Measurements from ENCODE around the gene XIRP2. TPM values are rescaled to one million over a fixed set of nuclear protein-coding genes. Genes with fewer than 3 reads are reported as not detected.

Gene XIRP2
- total RNA-seq, 1 donor from 2014 or later, result not detected

DNA sequence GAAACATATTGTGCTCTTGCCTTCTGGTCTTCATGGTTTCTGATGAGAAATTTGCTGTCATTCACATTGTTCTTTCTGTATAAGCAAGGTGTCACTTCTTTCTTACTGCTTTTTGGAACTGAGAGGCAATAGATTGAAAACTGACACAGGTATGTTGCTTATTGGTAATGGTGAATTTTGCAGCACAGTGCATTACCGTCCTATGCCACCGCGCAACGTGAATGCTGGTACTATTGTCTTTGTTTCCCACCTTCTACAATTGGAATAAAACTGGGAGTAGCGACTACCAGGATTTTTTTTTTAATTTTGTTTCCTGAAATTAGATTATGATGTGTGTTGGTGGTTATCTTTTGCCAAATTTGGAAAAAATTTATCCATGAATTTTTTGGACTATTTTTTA lies 11.4 kb downstream of the XIRP2 start:
- H3F3A ChIP-seq (ENCODE audit: low read depth), result no peaks in the 10 kb centered on the region
- Mint-ChIP-seq H3K27me3 (ENCODE audit: insufficient read depth, low read depth) (peaks cover 4% of the 10 kb centered on the region), H3K36me3 (no peaks in the 10 kb centered on the region), H3K4me3 (no peak overlapping the region), H3K27ac (no peak overlapping the region), H3K9me3 (no peaks in the 10 kb centered on the region), H3K4me1 (no peaks in the 10 kb centered on the region)
- no peak overlapping the region for H2AFZ ChIP-seq (replicated peaks)
- no peaks in the 10 kb centered on the region for H3K36me3 ChIP-seq
- H3K9ac ChIP-seq, result no peak overlapping the region
- no peaks in the 10 kb centered on the region for H3K79me2 ChIP-seq (ENCODE audit: low read depth)
- H3K27ac ChIP-seq, result no peak overlapping the region
- DNase-seq (ENCODE audit: low spot score), result no peak
- no peaks in the 10 kb centered on the region for H4K20me1 ChIP-seq (ENCODE audit: low read depth)
- no peak overlapping the region for H3K4me3 ChIP-seq
- H3K4me1 ChIP-seq, result no peaks in the 10 kb centered on the region
- no peaks in the 10 kb centered on the region for H3K9me3 ChIP-seq (ENCODE audit: low read depth)
- TF ChIP-seq EZH2 (IDR thresholded peaks at IDR 0.05) (no peak), EZH2phosphoT487 (IDR thresholded peaks at IDR 0.05) (no peak)
- TF ChIP-seq, protein P1, sequence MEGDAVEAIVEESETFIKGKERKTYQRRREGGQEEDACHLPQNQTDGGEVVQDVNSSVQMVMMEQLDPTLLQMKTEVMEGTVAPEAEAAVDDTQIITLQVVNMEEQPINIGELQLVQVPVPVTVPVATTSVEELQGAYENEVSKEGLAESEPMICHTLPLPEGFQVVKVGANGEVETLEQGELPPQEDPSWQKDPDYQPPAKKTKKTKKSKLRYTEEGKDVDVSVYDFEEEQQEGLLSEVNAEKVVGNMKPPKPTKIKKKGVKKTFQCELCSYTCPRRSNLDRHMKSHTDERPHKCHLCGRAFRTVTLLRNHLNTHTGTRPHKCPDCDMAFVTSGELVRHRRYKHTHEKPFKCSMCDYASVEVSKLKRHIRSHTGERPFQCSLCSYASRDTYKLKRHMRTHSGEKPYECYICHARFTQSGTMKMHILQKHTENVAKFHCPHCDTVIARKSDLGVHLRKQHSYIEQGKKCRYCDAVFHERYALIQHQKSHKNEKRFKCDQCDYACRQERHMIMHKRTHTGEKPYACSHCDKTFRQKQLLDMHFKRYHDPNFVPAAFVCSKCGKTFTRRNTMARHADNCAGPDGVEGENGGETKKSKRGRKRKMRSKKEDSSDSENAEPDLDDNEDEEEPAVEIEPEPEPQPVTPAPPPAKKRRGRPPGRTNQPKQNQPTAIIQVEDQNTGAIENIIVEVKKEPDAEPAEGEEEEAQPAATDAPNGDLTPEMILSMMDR (IDR thresholded peaks at IDR 0.05), result peak; percentile 13
- H3K4me2 ChIP-seq, result no peak overlapping the region
- no peaks in the 10 kb centered on the region for H3K27me3 ChIP-seq

DNA sequence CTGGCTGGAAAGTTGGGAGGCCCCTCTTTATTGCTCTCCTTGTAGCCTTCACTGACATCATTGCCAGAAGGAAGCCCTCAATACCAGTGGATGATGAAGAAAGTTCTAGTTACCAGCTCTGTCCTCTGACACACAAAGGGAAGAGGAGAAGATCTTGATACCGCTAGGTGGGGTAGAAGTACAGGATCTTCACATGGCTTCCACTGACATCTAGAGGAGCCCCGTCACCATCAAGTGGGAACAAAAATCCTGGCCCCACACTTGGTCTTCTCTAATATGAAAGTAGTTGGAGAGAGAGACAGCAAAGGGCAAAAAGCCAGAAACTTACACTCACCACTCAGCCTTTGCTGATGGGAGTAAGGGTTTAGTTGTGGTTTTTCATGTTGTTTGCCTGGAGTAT lies 12.4 kb downstream of the XIRP2 start:
- TF ChIP-seq EZH2 (IDR thresholded peaks at IDR 0.05) (no peak), EZH2phosphoT487 (IDR thresholded peaks at IDR 0.05) (no peak)
- TF ChIP-seq, protein P1 (IDR thresholded peaks at IDR 0.05), result peak; percentile 56
- H4K20me1 ChIP-seq (ENCODE audit: low read depth), result no peaks in the 10 kb centered on the region
- no peak overlapping the region for H3K4me2 ChIP-seq
- no peaks in the 10 kb centered on the region for H3K4me1 Mint-ChIP-seq
- no peaks in the 10 kb centered on the region for H3K36me3 Mint-ChIP-seq
- H3K9ac ChIP-seq, result no peak overlapping the region
- H3K4me3 Mint-ChIP-seq, result no peak overlapping the region
- H3K36me3 ChIP-seq, result no peaks in the 10 kb centered on the region
- no peaks in the 10 kb centered on the region for H3K9me3 ChIP-seq (ENCODE audit: low read depth)
- no peak overlapping the region for H3K27ac ChIP-seq
- no peaks in the 10 kb centered on the region for H3K79me2 ChIP-seq (ENCODE audit: low read depth)
- no peaks in the 10 kb centered on the region for H3K27me3 ChIP-seq
- peak; percentile 64 for DNase-seq (ENCODE audit: low spot score)
- no peaks in the 10 kb centered on the region for H3K4me1 ChIP-seq
- H3K4me3 ChIP-seq, result no peak overlapping the region
- H3K9me3 Mint-ChIP-seq, result no peaks in the 10 kb centered on the region
- H3K27ac Mint-ChIP-seq, result no peak overlapping the region
- H3K27me3 Mint-ChIP-seq (ENCODE audit: insufficient read depth, low read depth), result peaks cover 2% of the 10 kb centered on the region
- H3F3A ChIP-seq (ENCODE audit: low read depth), result no peaks in the 10 kb centered on the region
- no peak overlapping the region for H2AFZ ChIP-seq (replicated peaks)

DNA sequence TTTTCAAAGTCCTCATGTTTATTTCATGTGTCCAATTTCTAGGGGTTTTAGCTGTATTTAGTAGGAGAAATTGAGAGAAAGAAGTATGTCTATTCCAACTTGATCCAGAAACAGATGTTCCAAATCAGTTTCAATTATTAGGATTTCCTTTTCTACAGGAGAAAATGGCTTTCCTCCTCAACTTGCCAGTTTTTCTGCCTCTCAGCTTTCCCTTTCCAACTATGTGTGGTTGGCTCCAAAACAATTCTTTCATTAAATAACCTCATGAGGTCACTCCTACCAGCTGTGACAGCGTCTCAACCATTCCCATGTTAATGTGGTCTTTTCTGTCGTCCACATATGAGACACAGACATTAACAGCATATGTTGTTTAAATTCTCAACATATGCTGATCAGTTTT lies 13.1 kb downstream of the XIRP2 start:
- H3K27me3 ChIP-seq, result no peaks in the 10 kb centered on the region
- H3K36me3 Mint-ChIP-seq, result no peaks in the 10 kb centered on the region
- TF ChIP-seq EZH2phosphoT487 (IDR thresholded peaks at IDR 0.05) (no peak), EZH2 (IDR thresholded peaks at IDR 0.05) (no peak)
- TF ChIP-seq, protein P1 (IDR thresholded peaks at IDR 0.05), result no peak
- H3K4me3 ChIP-seq, result no peak overlapping the region
- H3K9me3 Mint-ChIP-seq, result no peaks in the 10 kb centered on the region
- no peak overlapping the region for H3K27ac ChIP-seq
- no peaks in the 10 kb centered on the region for H3K9me3 ChIP-seq (ENCODE audit: low read depth)
- DNase-seq (ENCODE audit: low spot score), result no peak
- H3K4me1 Mint-ChIP-seq, result no peaks in the 10 kb centered on the region
- no peaks in the 10 kb centered on the region for H3K36me3 ChIP-seq
- no peaks in the 10 kb centered on the region for H3K4me1 ChIP-seq
- H3K27ac Mint-ChIP-seq, result no peak overlapping the region
- H2AFZ ChIP-seq (replicated peaks), result no peak overlapping the region
- H4K20me1 ChIP-seq (ENCODE audit: low read depth), result no peaks in the 10 kb centered on the region
- H3K4me3 Mint-ChIP-seq, result no peak overlapping the region
- no peaks in the 10 kb centered on the region for H3F3A ChIP-seq (ENCODE audit: low read depth)
- H3K9ac ChIP-seq, result no peak overlapping the region
- H3K79me2 ChIP-seq (ENCODE audit: low read depth), result no peaks in the 10 kb centered on the region
- H3K27me3 Mint-ChIP-seq (ENCODE audit: insufficient read depth, low read depth), result peaks cover 2% of the 10 kb centered on the region
- H3K4me2 ChIP-seq, result no peak overlapping the region

All from neural progenitor cell (in vitro differentiated cells).